Breast epithelium (tissue), 3 donors: ENCODE results near the gene ZBTB45.

Experiments used
- CTCF ChIP-seq, 3 donors: fragments of 450-650 bp; IDR thresholded peaks; one replicate each; pipeline ENCODE4 v1.5.1; 2016 to 2017; ENCODE audit warnings: antibody characterized with exemption in 3 of 3, mild to moderate bottlenecking in 3 of 3, moderate library complexity in 3 of 3
- POLR2A ChIP-seq: fragments of 450-650 bp; IDR thresholded peaks from one replicate; pipeline ENCODE4 v1.6.1; 2016; ENCODE audit warnings: antibody characterized with exemption, mild to moderate bottlenecking, moderate library complexity

GRCh38 chr19:58468216-58468839 lies 51.3 kb downstream of the ZBTB45 start:
- no peak for TF ChIP-seq CTCF (IDR thresholded peaks at IDR 0.05)
- no peak for TF ChIP-seq POLR2A
